Measurements from ENCODE around the gene ARL3.

DNA sequence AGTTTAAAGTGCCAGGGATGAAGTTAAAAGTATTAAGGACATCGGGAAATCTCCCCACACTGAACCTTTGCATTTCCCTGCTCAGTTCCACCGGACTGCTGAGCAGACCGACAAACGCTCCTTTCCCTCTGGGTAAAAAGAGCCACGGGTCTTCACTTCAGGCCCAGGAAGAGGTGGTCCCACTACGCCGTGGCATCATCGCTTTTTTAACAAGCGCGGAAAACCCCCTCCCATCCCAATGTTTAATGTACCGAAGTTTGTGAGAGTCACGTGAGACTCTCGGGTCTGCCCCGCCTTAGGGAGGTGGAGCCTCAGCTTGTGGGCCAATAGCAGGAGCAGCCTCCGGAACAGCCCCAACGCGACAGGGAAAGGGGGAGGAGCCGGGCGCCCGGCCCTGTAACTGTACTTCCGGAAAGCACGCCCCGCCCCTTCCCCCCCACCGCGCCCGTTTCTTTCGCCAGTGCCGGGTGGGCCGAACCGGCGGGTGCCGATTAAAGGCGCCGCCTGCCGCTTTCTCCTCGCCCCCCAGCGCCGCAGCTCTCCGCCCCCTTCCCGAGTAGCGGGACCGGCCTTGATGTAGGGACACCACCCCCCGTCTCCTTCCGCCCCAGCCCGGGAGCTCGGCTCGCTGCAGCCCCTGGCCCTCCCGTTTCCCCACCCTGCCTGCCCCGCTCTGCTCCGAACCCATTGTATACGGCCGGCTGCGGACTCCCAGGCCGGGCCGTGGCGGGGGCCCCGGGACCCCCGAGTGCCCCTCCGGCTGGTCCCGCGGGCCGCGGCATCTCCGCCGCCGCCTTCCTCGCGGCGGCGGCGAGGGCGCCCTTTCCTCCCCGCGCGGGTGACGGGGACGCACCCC is 72.1 kb downstream of the ARL3 start:
- no peak for TF ChIP-seq NR3C1 (CRISPR knock-in tag; conservative IDR thresholded peaks at IDR 0.05; ENCODE audit: low read depth)
- no peak for TF ChIP-seq ZBTB21 (CRISPR knock-in tag; IDR thresholded peaks at IDR 0.05; ENCODE audit: borderline replicate concordance)
- TF ChIP-seq, protein P1, sequence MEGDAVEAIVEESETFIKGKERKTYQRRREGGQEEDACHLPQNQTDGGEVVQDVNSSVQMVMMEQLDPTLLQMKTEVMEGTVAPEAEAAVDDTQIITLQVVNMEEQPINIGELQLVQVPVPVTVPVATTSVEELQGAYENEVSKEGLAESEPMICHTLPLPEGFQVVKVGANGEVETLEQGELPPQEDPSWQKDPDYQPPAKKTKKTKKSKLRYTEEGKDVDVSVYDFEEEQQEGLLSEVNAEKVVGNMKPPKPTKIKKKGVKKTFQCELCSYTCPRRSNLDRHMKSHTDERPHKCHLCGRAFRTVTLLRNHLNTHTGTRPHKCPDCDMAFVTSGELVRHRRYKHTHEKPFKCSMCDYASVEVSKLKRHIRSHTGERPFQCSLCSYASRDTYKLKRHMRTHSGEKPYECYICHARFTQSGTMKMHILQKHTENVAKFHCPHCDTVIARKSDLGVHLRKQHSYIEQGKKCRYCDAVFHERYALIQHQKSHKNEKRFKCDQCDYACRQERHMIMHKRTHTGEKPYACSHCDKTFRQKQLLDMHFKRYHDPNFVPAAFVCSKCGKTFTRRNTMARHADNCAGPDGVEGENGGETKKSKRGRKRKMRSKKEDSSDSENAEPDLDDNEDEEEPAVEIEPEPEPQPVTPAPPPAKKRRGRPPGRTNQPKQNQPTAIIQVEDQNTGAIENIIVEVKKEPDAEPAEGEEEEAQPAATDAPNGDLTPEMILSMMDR (IDR thresholded peaks at IDR 0.05) = no peak
- 0 out of 2 replicates have a peak, but pooled peaks have one; percentile 44 for TF ChIP-seq TP53 (CRISPR knock-in tag; IDR thresholded peaks at IDR 0.05)
- TF ChIP-seq, protein P2, sequence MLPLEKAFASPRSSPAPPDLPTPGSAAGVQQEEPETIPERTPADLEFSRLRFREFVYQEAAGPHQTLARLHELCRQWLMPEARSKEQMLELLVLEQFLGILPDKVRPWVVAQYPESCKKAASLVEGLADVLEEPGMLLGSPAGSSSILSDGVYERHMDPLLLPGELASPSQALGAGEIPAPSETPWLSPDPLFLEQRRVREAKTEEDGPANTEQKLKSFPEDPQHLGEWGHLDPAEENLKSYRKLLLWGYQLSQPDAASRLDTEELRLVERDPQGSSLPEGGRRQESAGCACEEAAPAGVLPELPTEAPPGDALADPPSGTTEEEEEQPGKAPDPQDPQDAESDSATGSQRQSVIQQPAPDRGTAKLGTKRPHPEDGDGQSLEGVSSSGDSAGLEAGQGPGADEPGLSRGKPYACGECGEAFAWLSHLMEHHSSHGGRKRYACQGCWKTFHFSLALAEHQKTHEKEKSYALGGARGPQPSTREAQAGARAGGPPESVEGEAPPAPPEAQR (CRISPR knock-in tag; IDR thresholded peaks at IDR 0.05) = no peak

Measured in WTC11 (cell line).